Mucosa of stomach (tissue), 1 donor: ENCODE measurements around the gene CKB.
"Not testable (repeated sequence)": the region's sequence is repeated elsewhere in the genome, so short reads cannot be mapped to it uniquely, and the experiment has no call there.

Experiments
- H3K27me3 ChIP-seq: one replicate; pipeline ENCODE4 v1.7.0; 2013; ENCODE audit warnings: mild to moderate bottlenecking, low read length; ENCODE audit not compliant: control insufficient read depth, insufficient read depth
- H3K36me3 ChIP-seq: one replicate; pipeline ENCODE4 v1.7.0; 2013; ENCODE audit warnings: low read length; ENCODE audit not compliant: control insufficient read depth, insufficient read depth
- H3K4me1 ChIP-seq: one replicate; pipeline ENCODE4 v1.7.0; 2013; ENCODE audit warnings: mild to moderate bottlenecking, low read length; ENCODE audit not compliant: control insufficient read depth, insufficient read depth
- H3K4me3 ChIP-seq: one replicate; pipeline ENCODE4 v1.7.0; 2013; ENCODE audit warnings: low read length
- H3K9ac ChIP-seq: one replicate; pipeline ENCODE4 v1.7.0; 2013; ENCODE audit warnings: mild to moderate bottlenecking, low read length, moderate library complexity
- H3K9me3 ChIP-seq: one replicate; pipeline ENCODE4 v1.7.0; 2013; ENCODE audit warnings: mild to moderate bottlenecking, low read length, moderate library complexity; ENCODE audit not compliant: control insufficient read depth
- donor health status: Pancreatic carcinoma.

CKB gene

GRCh38 chr14:103518422-103519042 lies 4.1 kb downstream of the CKB start:
- no peaks in the 10 kb centered on the region for H3K9me3 ChIP-seq
- H3K9ac ChIP-seq: peak overlapping the region; percentile 47
- H3K27me3 ChIP-seq: peaks cover 6% of the 10 kb centered on the region
- peaks cover 43% of the 10 kb centered on the region for H3K4me1 ChIP-seq
- no peaks in the 10 kb centered on the region for H3K36me3 ChIP-seq
- no peak overlapping the region for H3K4me3 ChIP-seq

- H3K4me1 ChIP-seq: peaks cover 47% of the 10 kb centered on the region
Measured at GRCh38 chr14:103517721-103518421, 4.8 kb downstream of the CKB start.

GRCh38 chr14:103517174-103517566 lies 5.5 kb downstream of the CKB start:
- peaks cover 2% of the 10 kb centered on the region for H3K27me3 ChIP-seq
- no peaks in the 10 kb centered on the region for H3K36me3 ChIP-seq
- no peaks in the 10 kb centered on the region for H3K9me3 ChIP-seq
- no peak overlapping the region for H3K4me3 ChIP-seq
- peaks cover 53% of the 10 kb centered on the region for H3K4me1 ChIP-seq
- no peak overlapping the region for H3K9ac ChIP-seq

More at GRCh38 chr14:103517721-103518421, 4.8 kb downstream of the CKB start:
- peak overlapping the region; percentile 47 for H3K9ac ChIP-seq
- H3K4me3 ChIP-seq: no peak overlapping the region
- H3K36me3 ChIP-seq: no peaks in the 10 kb centered on the region
- peaks cover 4% of the 10 kb centered on the region for H3K27me3 ChIP-seq
- H3K9me3 ChIP-seq: no peaks in the 10 kb centered on the region

- H3K4me3 ChIP-seq: no peak overlapping the region
- H3K9me3 ChIP-seq: no peaks in the 10 kb centered on the region
- peaks cover 50% of the 10 kb centered on the region for H3K4me1 ChIP-seq
- no peak overlapping the region for H3K9ac ChIP-seq
- H3K36me3 ChIP-seq: no peaks in the 10 kb centered on the region
- no peaks in the 10 kb centered on the region for H3K27me3 ChIP-seq
Measured at GRCh38 chr14:103516426-103517173, 6.0 kb downstream of the CKB start.

- H3K9ac ChIP-seq: no peak overlapping the region
Measured at GRCh38 chr14:103514596-103515421, 7.8 kb downstream of the CKB start.

GRCh38 chr14:103512701-103513611 lies 9.7 kb downstream of the CKB start:
- Histone ChIP-seq H3K27me3 (no peaks in the 10 kb centered on the region), H3K36me3 (no peaks in the 10 kb centered on the region), H3K9ac (peak overlapping the region; percentile 33), H3K4me1 (peaks cover 22% of the 10 kb centered on the region), H3K4me3 (no peak overlapping the region), H3K9me3 (no peaks in the 10 kb centered on the region)

More at GRCh38 chr14:103514596-103515421, 7.8 kb downstream of the CKB start:
- H3K9me3 ChIP-seq: no peaks in the 10 kb centered on the region
- no peak overlapping the region for H3K4me3 ChIP-seq
- peaks cover 40% of the 10 kb centered on the region for H3K4me1 ChIP-seq
- H3K27me3 ChIP-seq: no peaks in the 10 kb centered on the region
- no peaks in the 10 kb centered on the region for H3K36me3 ChIP-seq

GRCh38 chr14:103512180-103512579 lies 10.4 kb downstream of the CKB start:
- not testable (repeated sequence) for H3K27me3 ChIP-seq, H3K4me3 ChIP-seq, H3K36me3 ChIP-seq, H3K9me3 ChIP-seq
- H3K9ac ChIP-seq: peak overlapping the region; percentile 33
- peaks cover 19% of the 10 kb centered on the region for H3K4me1 ChIP-seq

- H3K9ac ChIP-seq: no peak overlapping the region
- no peaks in the 10 kb centered on the region for H3K9me3 ChIP-seq
- H3K27me3 ChIP-seq: no peaks in the 10 kb centered on the region
- no peaks in the 10 kb centered on the region for H3K36me3 ChIP-seq
- H3K4me1 ChIP-seq: peaks cover 19% of the 10 kb centered on the region
- no peak overlapping the region for H3K4me3 ChIP-seq
Measured at GRCh38 chr14:103510724-103511693, 11.6 kb downstream of the CKB start.

GRCh38 chr14:103509864-103510723 lies 12.5 kb downstream of the CKB start:
- Histone ChIP-seq H3K27me3 (no peaks in the 10 kb centered on the region), H3K4me1 (peaks cover 19% of the 10 kb centered on the region), H3K36me3 (peaks cover 4% of the 10 kb centered on the region)

More at GRCh38 chr14:103509864-103510723, 12.5 kb downstream of the CKB start:
- H3K9me3 ChIP-seq: no peaks in the 10 kb centered on the region
- no peak overlapping the region for H3K9ac ChIP-seq
- H3K4me3 ChIP-seq: no peak overlapping the region
